Fibroblast of pulmonary artery (primary cell): ENCODE measurements around the gene NCOR2.

Source experiments
- DNase-seq: peaks from one replicate; pipeline ENCODE4 v3.0.0-alpha.2; 2010; ENCODE audit warnings: low read depth
- H3K4me3 ChIP-seq: replicated peaks from 2 replicates; pipeline ENCODE4 v1.5.1; 2011; ENCODE audit warnings: low read depth, mild to moderate bottlenecking, control low read depth, low read length, moderate library complexity
- TF ChIP-seq, protein P1 (sequence below): IDR thresholded peaks from 2 replicates; pipeline ENCODE4 v1.5.1; 2011; ENCODE audit warnings: mild to moderate bottlenecking, control low read depth, low read length, inconsistent platforms; ENCODE audit errors: missing control alignments

The NCOR2 gene

DNA sequence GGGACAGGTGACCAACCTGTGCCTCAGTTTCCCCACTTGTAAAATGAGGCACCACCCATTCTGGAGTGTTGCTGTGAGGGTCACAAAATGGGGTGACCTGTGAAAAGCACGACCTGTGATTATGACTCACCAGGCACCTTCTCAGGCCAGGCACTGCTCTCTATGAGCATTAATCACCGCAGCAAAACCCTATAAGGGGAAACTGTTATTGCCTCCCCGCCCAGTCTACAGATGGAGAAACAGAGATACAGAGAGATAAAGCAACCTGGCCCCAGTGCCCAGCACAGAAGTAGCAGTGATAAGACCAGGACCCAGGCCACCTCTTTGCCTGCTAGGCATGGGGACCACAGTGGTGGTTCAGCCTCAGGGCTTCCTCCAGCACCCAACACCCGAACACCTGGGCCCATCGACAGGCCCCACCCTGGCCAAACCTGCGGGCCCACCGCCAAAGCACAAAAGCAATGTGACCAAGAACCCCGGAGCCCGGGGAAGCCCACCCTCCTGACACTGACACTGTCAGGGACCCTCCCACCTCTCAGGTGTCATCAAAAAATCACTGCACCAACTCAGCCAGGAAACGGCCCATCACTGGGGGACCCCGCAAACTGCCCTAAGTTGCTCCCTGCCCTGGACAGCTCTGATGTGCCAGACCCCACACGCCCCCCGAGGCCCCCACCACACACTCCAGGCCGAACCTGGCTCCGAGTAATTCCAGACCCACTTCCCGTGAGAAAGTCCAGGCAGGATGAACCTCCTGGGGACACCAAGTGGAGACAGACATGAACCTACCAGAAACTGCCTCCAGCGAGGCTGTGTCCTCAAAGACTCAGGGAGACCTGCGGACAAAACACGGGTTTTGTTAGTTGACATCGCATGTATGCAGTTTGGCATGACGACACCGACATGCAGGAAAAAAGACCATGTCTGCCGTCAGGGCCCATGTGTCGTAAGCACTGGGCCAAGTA is 32.4 kb downstream of the NCOR2 start:
- no peak for DNase-seq
- no peak overlapping the region for H3K4me3 ChIP-seq
- TF ChIP-seq, protein P1, sequence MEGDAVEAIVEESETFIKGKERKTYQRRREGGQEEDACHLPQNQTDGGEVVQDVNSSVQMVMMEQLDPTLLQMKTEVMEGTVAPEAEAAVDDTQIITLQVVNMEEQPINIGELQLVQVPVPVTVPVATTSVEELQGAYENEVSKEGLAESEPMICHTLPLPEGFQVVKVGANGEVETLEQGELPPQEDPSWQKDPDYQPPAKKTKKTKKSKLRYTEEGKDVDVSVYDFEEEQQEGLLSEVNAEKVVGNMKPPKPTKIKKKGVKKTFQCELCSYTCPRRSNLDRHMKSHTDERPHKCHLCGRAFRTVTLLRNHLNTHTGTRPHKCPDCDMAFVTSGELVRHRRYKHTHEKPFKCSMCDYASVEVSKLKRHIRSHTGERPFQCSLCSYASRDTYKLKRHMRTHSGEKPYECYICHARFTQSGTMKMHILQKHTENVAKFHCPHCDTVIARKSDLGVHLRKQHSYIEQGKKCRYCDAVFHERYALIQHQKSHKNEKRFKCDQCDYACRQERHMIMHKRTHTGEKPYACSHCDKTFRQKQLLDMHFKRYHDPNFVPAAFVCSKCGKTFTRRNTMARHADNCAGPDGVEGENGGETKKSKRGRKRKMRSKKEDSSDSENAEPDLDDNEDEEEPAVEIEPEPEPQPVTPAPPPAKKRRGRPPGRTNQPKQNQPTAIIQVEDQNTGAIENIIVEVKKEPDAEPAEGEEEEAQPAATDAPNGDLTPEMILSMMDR, result no peak

DNA sequence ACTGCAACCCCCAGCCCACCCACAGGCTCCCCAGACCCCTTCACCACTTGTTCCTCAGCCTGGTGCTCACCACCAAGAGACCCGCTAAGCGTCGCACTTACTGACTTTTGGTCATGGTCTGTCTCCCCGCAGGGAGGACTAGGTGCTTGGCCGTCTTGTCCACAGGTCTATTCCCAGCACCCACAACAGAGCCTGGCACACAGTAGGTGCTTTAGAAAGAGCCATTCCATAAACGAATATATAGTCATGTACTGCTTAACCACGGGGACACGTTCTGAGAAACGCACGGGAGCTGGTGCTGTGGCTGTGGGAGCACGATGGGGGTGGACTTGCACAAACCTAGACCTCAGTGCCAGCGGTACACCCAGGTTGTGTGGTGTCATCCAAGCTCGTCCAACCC is 34.0 kb downstream of the NCOR2 start:
- no peak for DNase-seq
- TF ChIP-seq, protein P1, result no peak
- no peak overlapping the region for H3K4me3 ChIP-seq

DNA sequence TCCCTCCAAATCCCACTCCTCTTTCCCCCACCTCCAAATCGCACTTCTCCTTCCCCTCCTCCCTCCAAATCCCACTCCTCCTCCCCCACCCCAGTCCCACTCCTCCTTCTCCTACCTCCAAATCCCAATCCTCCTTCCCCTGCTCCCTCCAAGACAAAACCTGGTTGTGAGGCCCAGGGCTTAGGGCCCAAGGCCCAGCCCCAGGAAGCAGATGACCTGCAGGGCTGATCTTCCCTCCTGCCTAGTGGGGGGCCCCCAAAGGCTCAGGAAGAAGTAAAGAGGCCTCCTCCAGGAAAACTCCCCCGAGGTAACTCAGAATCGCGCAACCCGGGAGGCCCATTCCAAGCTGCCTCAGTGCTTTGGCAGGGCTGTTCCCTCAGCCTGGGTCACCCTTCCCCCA is 34.4 kb downstream of the NCOR2 start:
- TF ChIP-seq, protein P1, result no peak
- no peak for DNase-seq
- no peak overlapping the region for H3K4me3 ChIP-seq

DNA sequence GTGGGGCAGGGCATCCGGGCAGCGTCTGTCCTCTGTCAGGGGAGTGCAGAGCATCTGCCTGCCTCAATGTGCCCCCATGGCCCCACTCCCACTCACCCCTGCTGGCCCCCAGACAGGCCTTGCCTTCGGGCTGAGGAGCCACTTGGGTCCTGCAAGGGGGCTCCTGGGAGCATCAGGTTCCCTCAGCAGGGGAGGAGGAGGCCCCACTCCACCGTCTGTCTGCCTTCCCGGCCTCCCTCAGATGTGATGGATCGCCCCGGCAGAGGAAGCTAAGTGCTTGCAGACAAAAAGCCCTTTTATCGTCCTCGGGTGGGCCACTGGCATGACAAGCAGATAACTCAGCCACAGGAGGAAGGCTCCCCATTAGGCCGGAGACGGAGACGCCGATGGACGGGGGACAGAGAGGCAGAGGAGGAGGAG is 35.1 kb downstream of the NCOR2 start:
- H3K4me3 ChIP-seq, result no peak overlapping the region
- DNase-seq, result no peak
- TF ChIP-seq, protein P1, result no peak

DNA sequence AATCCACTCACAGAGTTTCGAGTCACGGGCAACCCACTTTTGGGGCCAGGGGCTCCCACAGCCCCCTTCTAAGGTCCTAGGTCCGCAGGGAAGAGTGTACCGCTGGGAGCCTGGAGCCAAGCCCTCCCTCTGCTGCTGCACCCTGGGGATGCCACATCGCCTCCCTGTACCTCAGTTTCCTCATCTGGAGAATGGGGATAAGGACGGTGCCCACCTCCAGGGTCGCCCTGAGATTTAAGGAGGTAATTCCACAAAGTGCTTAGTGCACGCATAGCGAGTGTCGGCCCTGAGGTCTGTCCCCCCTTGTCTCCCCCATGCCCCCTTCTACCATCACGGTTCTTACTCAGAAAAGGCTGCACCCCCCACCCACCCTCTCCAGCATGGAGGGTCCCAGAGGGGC is 35.5 kb downstream of the NCOR2 start:
- TF ChIP-seq, protein P1, result no peak
- DNase-seq, result no peak
- H3K4me3 ChIP-seq, result no peak overlapping the region

DNA sequence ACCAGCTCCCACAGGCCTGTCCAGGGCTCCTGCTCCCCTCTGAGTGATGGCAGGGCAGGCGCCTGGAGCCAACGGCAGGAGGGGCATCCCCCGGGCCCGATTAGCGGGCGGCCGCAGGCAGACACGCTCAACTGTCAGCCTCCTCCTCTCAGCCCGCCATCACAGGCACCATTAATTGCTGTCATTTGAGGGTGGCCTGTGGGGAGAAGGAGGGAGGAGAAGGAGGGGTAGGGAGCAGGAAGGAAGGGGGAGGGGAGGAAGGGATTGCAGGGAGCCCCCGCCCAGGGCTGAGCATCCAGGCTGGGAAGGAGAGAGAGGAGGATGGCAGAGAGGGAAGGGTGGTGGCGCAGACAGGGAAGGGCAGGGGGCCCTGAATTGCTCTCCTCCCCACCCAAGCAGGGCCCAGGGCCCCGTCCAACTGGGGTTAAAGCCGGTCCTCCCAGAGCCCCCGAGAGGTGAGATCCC is 36.1 kb downstream of the NCOR2 start:
- H3K4me3 ChIP-seq, result no peak overlapping the region
- TF ChIP-seq, protein P1, result no peak
- DNase-seq, result no peak
